Measurements from ENCODE around the gene ATG10.
"Not testable (repeated sequence)": the region's sequence is repeated elsewhere in the genome, so short reads cannot be mapped to it uniquely, and the experiment has no call there.

Gene ATG10

GRCh38 chr5:81983148-81983547 lies 11.3 kb downstream of the ATG10 start:
- DNase-seq: not testable (repeated sequence)

GRCh38 chr5:81983563-81983962 lies 11.7 kb downstream of the ATG10 start:
- DNase-seq: not testable (repeated sequence)

DNA sequence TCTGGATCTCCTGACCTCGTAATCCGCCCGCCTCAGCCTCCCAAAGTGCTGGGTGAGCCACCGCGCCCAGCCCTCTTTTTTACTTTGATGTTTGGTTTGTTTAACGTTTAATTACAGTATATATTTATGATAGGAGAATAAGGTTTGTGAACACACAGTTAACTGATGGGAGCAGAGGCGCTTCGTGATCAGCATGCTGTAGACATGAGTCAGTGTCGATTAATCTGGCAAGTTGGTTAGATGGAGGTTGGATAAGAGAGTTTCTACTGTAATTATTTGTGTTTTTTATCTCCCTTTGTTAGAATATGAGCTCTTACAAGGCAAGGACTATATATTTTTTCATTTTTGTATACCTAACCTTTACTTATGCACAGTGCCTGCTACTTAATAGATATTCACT lies 14.3 kb downstream of the ATG10 start:
- DNase-seq: no peak

DNA sequence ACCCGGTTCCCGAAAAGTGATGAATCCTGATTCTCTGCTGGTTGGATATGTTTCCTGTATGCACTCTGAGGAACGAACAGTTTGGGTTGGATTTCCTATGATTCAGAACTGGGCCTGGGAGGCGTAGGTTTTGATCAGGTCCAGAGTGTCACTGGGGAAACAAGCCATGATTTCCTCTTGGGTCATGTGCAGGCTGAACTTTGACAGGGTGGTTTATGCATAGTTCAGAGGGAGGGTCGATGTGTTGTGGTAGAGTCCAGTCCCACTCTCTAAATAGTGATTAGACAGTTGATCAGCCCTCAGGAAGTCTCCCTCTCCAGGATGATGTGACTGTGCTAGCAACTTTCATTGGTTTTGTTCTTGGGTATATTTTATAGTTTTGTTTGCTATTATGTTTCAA lies 17.4 kb downstream of the ATG10 start:
- DNase-seq: no peak

- no peak for DNase-seq
These were observed 22.9 kb downstream of the ATG10 start for GRCh38 chr5:81994679-81995078.

GRCh38 chr5:81995407-81995806 lies 23.6 kb downstream of the ATG10 start:
- DNase-seq: no peak

DNA sequence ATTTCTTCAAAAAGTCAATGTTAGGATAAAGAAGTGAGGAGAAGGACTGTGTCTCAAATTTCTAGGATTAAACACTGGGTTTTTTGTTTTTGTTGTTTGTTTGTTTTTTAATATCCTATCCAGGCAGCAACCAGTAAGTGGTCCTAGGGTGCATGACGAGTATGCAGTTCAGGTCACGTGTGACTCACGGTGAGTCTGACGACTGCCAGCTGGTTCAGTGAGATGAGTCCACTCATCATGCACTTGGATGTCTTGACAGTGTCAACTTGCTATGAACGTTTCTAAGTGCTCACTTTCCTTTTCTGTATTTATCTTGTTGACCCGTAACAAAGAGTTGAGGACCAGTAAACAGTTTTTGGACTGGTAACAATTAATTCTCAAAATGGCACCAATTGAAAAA lies 32.7 kb downstream of the ATG10 start:
- DNase-seq: peak; percentile 17

DNA sequence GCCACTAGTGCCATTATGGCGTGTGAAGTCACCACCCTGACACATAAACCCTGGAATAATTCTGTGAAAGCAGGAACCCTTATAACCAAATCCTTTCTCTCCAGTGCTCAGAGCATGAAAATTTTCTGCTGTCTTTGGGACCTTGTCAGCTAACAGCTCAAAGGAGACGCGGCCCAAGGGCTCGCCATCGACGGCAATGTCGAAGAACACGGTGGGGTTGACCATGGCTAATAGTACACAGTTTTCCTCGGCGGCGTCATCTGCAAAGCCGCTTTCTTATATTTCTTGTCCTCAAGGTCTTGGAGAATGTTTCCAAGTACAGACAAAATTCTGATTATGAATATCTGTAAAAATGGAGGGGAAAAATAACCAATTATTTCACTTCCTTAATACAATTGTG lies 38.0 kb downstream of the ATG10 start:
- not testable (repeated sequence) for DNase-seq

DNA sequence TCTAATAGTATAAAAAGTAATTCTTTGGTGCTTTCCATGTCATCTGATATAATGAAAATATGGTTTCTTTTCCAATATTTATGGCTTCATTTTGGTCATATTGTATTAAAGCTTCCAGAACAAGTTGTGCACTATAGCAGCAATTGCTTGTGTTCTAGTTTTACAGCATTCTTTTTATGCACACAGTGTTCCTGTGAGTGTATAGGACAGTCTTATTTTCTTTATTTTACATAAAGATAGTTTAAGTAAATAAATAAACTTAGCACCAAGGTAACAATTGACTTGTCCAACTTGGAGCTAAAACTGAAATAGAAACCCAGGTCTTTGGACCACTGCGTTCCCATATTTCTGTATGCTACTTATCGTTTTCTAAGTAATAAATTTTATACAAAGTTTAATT lies 38.9 kb downstream of the ATG10 start:
- no peak for DNase-seq

GRCh38 chr5:82011761-82012160 lies 39.9 kb downstream of the ATG10 start:
- DNase-seq: peak; percentile 37

GRCh38 chr5:82014644-82015043 lies 42.8 kb downstream of the ATG10 start:
- not testable (repeated sequence) for DNase-seq

DNA sequence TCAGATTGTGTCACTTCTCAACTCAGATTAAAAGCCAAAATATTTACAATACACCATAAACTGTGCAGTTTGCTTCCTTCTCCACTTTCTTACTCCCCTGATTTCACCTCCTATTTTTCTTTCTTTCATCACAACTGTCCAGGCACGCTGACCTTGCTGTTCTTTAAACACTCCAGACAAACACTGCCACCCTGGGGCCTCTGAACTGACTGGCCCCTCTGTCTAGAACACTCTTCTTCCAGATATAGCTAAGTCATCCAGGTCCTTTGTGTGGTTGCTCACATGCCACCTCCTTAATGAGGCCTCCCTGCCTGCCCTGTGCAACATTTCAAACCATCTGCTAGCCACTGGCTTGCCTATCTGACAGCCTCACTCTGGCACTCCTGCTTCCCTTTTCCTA lies 46.6 kb downstream of the ATG10 start:
- no peak for DNase-seq

DNA sequence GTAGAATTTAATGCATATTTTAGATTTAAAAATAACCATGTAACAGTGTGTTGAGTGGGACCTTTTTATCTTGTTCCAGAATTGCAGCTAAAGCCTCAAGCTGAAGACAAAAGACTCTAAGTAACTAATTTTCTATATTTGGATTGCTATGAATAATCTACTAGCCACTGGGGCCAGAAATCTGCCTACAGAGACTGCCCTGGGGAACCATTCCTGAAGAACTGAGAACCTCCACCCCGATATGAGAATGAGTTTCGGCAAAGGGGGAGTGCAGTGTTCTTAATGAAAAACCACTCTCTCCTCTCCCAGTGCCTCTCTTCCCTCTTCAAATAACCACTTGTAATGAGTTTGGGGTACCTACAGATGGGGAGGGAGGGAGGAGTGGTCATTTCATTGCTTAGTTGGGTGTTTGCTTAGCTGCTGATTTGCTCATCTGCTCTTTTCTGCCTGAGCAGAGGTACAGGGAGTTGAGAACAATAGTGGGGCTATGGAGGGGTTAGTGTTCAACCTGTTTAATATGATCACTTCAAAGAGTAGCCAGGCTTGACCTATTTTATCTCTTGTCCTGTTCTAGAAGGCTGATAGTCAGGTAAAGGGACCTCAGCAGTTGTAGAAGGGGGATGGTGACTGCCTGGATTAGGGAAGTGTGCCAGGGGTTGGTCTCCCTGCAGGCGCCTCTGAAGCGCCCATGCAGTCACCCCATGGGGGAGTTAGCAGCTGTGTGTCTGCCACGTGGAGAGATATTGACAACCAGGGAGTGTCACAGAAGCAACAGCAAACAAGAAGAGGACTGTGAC lies 47.7 kb downstream of the ATG10 start:
- no peak for DNase-seq

DNA sequence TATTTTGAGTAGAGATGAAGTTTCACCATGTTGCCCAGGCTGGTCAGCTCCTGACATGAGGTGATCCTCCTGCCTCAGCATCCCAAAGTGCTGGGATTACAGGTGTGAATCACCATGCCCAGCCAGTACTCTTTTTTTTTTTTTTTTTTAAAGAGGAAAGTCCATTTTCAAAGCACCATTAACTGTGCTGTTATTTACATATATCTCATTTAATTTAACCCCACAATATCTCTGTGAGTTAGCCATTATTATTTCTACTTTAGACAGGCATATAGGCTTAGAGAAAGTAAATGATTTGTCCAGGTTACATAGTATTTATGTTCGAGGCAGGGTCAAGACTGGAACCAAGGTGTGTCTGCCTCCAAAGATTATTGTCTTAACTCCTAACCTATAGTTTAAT lies 50.7 kb downstream of the ATG10 start:
- no peak for DNase-seq

GRCh38 chr5:82023644-82024043 lies 51.8 kb downstream of the ATG10 start:
- no peak for DNase-seq

GRCh38 chr5:82031220-82032119 lies 59.6 kb downstream of the ATG10 start:
- DNase-seq: no peak

DNA sequence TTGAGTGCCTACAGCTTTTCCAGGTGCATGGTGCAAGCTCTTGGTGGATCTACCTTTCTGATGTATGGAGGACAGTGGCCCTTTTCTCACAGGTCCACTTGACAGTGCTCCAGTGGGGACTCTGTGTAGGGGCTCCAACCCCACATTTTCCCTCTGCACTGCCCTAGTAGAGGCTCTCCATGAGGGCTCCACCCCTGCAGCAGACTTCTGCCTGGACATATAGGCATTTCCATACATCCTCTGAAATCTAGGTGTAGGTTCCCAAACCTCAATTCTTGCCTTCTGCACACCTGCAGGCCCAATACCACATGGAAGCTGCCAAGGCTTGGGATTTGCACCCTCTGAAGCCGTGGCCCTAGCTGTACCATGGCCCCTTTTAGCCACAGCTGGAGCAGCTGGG lies 71.1 kb downstream of the ATG10 start:
- not testable (repeated sequence) for DNase-seq

- no peak for DNase-seq
These were observed 72.2 kb downstream of the ATG10 start for GRCh38 chr5:82044010-82044409.

DNA sequence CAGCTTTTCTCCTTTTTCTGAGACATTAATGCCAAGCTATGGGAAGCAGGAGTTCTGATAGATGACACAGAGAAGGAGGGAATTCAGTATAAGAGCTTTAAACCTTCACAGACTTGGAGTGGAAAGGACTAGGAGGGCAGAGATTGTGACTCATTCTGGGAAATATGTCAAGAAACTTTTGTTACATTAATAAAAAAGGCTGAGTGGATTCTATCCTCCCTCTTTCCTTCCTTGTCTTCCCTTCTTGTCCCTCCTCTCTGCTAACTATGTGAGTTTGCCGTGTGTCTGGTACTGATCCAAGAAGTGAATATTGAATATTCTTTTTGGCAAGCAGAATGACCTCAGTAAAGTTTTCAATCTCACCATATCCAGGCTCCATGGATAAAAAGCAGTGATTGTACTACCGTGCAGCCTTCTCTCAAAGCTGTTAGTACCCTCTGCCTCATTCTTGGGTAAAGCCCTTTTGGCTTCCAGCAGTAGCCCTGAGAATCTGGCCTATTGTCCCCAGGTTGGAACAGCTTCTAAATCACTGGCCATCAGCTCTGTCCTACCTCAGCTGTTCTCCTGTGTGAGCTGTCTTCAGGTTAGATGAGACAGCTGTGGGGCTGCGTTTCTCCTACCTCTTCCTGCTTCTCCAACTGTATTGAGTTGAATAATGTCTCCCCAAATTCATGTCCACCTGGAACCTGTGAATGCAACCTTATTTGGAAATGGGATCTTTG lies 73.9 kb downstream of the ATG10 start:
- peak; percentile 66 for DNase-seq

DNA sequence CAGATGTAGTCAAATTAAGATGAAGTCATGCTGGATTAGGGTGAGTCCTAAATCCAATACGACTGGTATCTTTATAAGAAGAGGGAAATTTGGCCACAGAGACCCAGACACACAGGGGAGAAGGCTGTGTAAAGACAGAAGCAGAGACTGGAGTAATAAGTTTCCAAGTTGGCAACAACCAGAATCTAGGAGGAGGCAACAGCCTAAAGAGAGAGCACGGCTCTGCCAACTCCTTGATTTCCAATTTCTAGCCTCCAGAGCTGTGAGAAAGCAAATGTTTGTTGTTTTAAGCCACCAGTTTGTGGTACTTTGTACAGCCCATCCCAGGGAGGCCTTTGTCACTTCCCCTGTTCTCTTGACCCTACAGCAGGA lies 74.4 kb downstream of the ATG10 start:
- no peak for DNase-seq

GRCh38 chr5:82050955-82051354 lies 79.1 kb downstream of the ATG10 start:
- DNase-seq: no peak

GRCh38 chr5:82054004-82054710 lies 82.3 kb downstream of the ATG10 start:
- no peak for DNase-seq

GRCh38 chr5:82057051-82057450 lies 85.2 kb downstream of the ATG10 start:
- DNase-seq: no peak
